ENCODE data around the gene RHCG. TPM values are rescaled to one million over a fixed set of nuclear protein-coding genes. Genes with fewer than 3 reads are reported as not detected.

RHCG gene
- total and polyA plus RNA-seq, 2 of the 4 experiments (the other 2 are of a cell fraction) = not detected

- H3K18ac ChIP-seq (ENCODE audit: low read depth, low read length) = no peak overlapping the region
- 0 out of 2 replicates have a peak, but pooled peaks cover 3% of the 10 kb centered on the region for H3K9me3 ChIP-seq (ENCODE audit: control insufficient read depth, insufficient read depth, low read length)
- H2AFZ ChIP-seq (replicated peaks; ENCODE audit: low read length, poor library complexity) = no peak overlapping the region
- H3K14ac ChIP-seq (replicated peaks; ENCODE audit: low read depth, low read length) = no peak overlapping the region
- no peak for DNase-seq
- no peak overlapping the region for H3K9ac ChIP-seq (ENCODE audit: low read depth, low read length)
- H3K4me1 ChIP-seq (ENCODE audit: control insufficient read depth, insufficient read depth, low read length) = no peaks in the 10 kb centered on the region
- dilution Hi-C loops (cut with HindIII; ENCODE audit: low sequenced_read_pairs, unreplicated experiment) = no loop called here
- no peak overlapping the region for H2BK20ac ChIP-seq (ENCODE audit: low read depth, low read length)
- TF ChIP-seq, protein P1, sequence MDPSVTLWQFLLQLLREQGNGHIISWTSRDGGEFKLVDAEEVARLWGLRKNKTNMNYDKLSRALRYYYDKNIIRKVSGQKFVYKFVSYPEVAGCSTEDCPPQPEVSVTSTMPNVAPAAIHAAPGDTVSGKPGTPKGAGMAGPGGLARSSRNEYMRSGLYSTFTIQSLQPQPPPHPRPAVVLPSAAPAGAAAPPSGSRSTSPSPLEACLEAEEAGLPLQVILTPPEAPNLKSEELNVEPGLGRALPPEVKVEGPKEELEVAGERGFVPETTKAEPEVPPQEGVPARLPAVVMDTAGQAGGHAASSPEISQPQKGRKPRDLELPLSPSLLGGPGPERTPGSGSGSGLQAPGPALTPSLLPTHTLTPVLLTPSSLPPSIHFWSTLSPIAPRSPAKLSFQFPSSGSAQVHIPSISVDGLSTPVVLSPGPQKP (IDR thresholded peaks at IDR 0.05; ENCODE audit: borderline replicate concordance, low read depth, low read length) = no peak
- no peak for TF ChIP-seq NFE2L2 (IDR thresholded peaks at IDR 0.05; ENCODE audit: low read depth, low read length)
- TF ChIP-seq MAFK (IDR thresholded peaks at IDR 0.05; ENCODE audit: low read depth, low read length) = no peak
- TF ChIP-seq FOS (IDR thresholded peaks at IDR 0.05; ENCODE audit: low read depth, low read length) = no peak
- TF ChIP-seq, protein P2, sequence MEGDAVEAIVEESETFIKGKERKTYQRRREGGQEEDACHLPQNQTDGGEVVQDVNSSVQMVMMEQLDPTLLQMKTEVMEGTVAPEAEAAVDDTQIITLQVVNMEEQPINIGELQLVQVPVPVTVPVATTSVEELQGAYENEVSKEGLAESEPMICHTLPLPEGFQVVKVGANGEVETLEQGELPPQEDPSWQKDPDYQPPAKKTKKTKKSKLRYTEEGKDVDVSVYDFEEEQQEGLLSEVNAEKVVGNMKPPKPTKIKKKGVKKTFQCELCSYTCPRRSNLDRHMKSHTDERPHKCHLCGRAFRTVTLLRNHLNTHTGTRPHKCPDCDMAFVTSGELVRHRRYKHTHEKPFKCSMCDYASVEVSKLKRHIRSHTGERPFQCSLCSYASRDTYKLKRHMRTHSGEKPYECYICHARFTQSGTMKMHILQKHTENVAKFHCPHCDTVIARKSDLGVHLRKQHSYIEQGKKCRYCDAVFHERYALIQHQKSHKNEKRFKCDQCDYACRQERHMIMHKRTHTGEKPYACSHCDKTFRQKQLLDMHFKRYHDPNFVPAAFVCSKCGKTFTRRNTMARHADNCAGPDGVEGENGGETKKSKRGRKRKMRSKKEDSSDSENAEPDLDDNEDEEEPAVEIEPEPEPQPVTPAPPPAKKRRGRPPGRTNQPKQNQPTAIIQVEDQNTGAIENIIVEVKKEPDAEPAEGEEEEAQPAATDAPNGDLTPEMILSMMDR (conservative IDR thresholded peaks at IDR 0.05; ENCODE audit: low read depth, low read length) = no peak
- TF ChIP-seq RCOR1 (IDR thresholded peaks at IDR 0.05; ENCODE audit: insufficient replicate concordance, low read length) = no peak
- no peak for TF ChIP-seq CEBPB (IDR thresholded peaks at IDR 0.05; ENCODE audit: low read depth, low read length)
- no peak for TF ChIP-seq BHLHE40 (IDR thresholded peaks at IDR 0.05; ENCODE audit: low read depth, low read length)
- TF ChIP-seq CHD1 (IDR thresholded peaks at IDR 0.05; ENCODE audit: low read depth, low read length) = no peak
- no peak for TF ChIP-seq MAZ (IDR thresholded peaks at IDR 0.05; ENCODE audit: borderline replicate concordance, low read depth, low read length)
- TF ChIP-seq USF2 (IDR thresholded peaks at IDR 0.05; ENCODE audit: low read depth, low read length) = no peak
- no peak for TF ChIP-seq SMC3 (IDR thresholded peaks at IDR 0.05; ENCODE audit: low read depth, low read length)
- no peak for TF ChIP-seq RAD21 (IDR thresholded peaks at IDR 0.05; ENCODE audit: low read length)
- no peak for TF ChIP-seq MXI1 (IDR thresholded peaks at IDR 0.05; ENCODE audit: borderline replicate concordance, low read depth, low read length)
- no peak for TF ChIP-seq POLR2A (IDR thresholded peaks at IDR 0.05; ENCODE audit: low read depth, low read length)
- TF ChIP-seq RFX5 (IDR thresholded peaks at IDR 0.05; ENCODE audit: low read depth, low read length) = no peak
- no peak overlapping the region for H2AK9ac ChIP-seq (replicated peaks; ENCODE audit: low read depth, low read length, poor library complexity)
- intact Hi-C loops (cut with micrococcal nuclease) = no loop called here
- POLR2A ChIA-PET (ENCODE audit: unreplicated experiment) = no interaction called here
- BruUV-seq (replicated peaks) = no TSS peak
- no CpG with 5 or more reads among the region's 4 CpGs for WGBS, 2 experiments (ENCODE audit: extremely low coverage in 2 of 2, insufficient read length in 1 of 2)
- H3K4me3 ChIP-seq (ENCODE audit: insufficient read depth, low read depth, low read length) = no peak overlapping the region
- no peak overlapping the region for H3K27ac ChIP-seq (ENCODE audit: insufficient read depth, low read length)
- H2BK15ac ChIP-seq (ENCODE audit: low read depth, low read length) = no peak overlapping the region
- no peak overlapping the region for H4K91ac ChIP-seq (ENCODE audit: insufficient read depth, low read depth, low read length)
- H2BK5ac ChIP-seq (ENCODE audit: low read depth, low read length, poor library complexity, severe bottlenecking) = no peak overlapping the region
- CTCF ChIA-PET = no interaction called here
- no peak overlapping the region for H2AK5ac ChIP-seq (ENCODE audit: low read depth, low read length)
- H3K56ac ChIP-seq (ENCODE audit: extremely low read depth, insufficient read depth, low read length) = no peak overlapping the region
- no peaks in the 10 kb centered on the region for H3K79me1 ChIP-seq (ENCODE audit: low read depth in 1 of 2, low read length in 2 of 2)
- no peak for ATAC-seq (ENCODE audit: low read depth)
- H2BK120ac ChIP-seq (ENCODE audit: low read depth, low read length) = no peak overlapping the region
- in situ Hi-C loops (cut with MboI; ENCODE audit: low sequenced_read_pairs) = no loop called here
- no peak overlapping the region for H4K8ac ChIP-seq (ENCODE audit: low read depth in 2 of 2, low read length in 2 of 2)
- no peak overlapping the region for H4K5ac ChIP-seq (ENCODE audit: low read depth, low read length)
- H3K4ac ChIP-seq (ENCODE audit: low read depth, low read length) = no peak overlapping the region
- H3K27me3 ChIP-seq (ENCODE audit: control insufficient read depth, insufficient read depth, low read length) = peaks cover 4% of the 10 kb centered on the region; the same call in 1 of the 2 replicates
- no peaks in the 10 kb centered on the region for H3K9me1 ChIP-seq (ENCODE audit: insufficient read depth, low read length)
- no peaks in the 10 kb centered on the region for H4K20me1 ChIP-seq (ENCODE audit: insufficient read depth, low read length)
- no peak overlapping the region for H3K23ac ChIP-seq (ENCODE audit: low read depth, low read length)
- H3K4me2 ChIP-seq (ENCODE audit: low read depth, low read length) = no peak overlapping the region
- no peaks in the 10 kb centered on the region for H3K36me3 ChIP-seq (ENCODE audit: control insufficient read depth, insufficient read depth, low read length)
Measured at GRCh38 chr15:89533861-89534544, 37.6 kb upstream of the RHCG start.
